ENCODE data around the gene TSPY3.
"Not testable (repeated sequence)": the region's sequence is repeated elsewhere in the genome, so short reads cannot be mapped to it uniquely, and the experiment has no call there.

TSPY3 gene

GRCh38 chrY:9398121-9398520 is at the start of gene TSPY3:
TSS of gene TSPY3 (plus strand) at chrY:9398421. CDS start at chrY:9398467, 46 bp downstream.
- not testable (repeated sequence) for DNase-seq (ENCODE audit: low read depth); H3K4me3 ChIP-seq (ENCODE audit: control insufficient read depth, low read depth, low read length)

GRCh38 chrY:9357497-9357896 is 40.7 kb upstream of the TSPY3 start, which contains the start of gene TSPY8:
TSS of gene TSPY8 (plus strand) at chrY:9357797. CDS start at chrY:9357843, 46 bp downstream.
- H3K4me3 ChIP-seq (ENCODE audit: control insufficient read depth, low read depth, low read length); DNase-seq (ENCODE audit: low read depth): not testable (repeated sequence)

GRCh38 chrY:9396527-9396926 is 1.7 kb upstream of the TSPY3 start:
- H3K4me3 ChIP-seq (ENCODE audit: control insufficient read depth, low read depth, low read length); DNase-seq (ENCODE audit: low read depth): not testable (repeated sequence)

Data from AG09309 (cell line).